HUES64 (cell line): Measurements from ENCODE around the gene SH3PXD2A.

Experiments used
- H3K27ac ChIP-seq: 2 replicates; pipeline ENCODE4 v1.7.0; 2013; ENCODE audit warnings: low read depth, low read length, inconsistent platforms
- H3K27me3 ChIP-seq: 2 replicates; pipeline ENCODE4 v1.6.1; 2013; ENCODE audit warnings: mild to moderate bottlenecking, low read length; ENCODE audit not compliant: insufficient read depth
- H3K36me3 ChIP-seq: 2 replicates; pipeline ENCODE4 v1.6.1; 2013; ENCODE audit warnings: mild to moderate bottlenecking, low read length; ENCODE audit not compliant: insufficient read depth
- H3K4me1 ChIP-seq: 2 replicates; pipeline ENCODE4 v1.6.1; 2013; ENCODE audit warnings: mild to moderate bottlenecking, low read length, moderate library complexity; ENCODE audit not compliant: insufficient read depth
- H3K4me3 ChIP-seq: 2 replicates; pipeline ENCODE4 v1.5.1; 2013; ENCODE audit warnings: mild to moderate bottlenecking, low read length, moderate library complexity
- H3K9ac ChIP-seq: 2 replicates; pipeline ENCODE4 v1.6.1; 2013; ENCODE audit warnings: mild to moderate bottlenecking, low read depth, low read length
- H3K9me3 ChIP-seq: 2 replicates; pipeline ENCODE4 v1.6.1; 2013; ENCODE audit warnings: low read depth, low read length; ENCODE audit not compliant: insufficient read depth
- WGBS: fragments of 150-250, 120-280 bp; methylation state at CpG from one replicate; pipeline ENCODE4 v1.1.7; 2013; ENCODE audit warnings: missing lambda C conversion rate; 5-methylcytosine and 5-hydroxymethylcytosine counted together

SH3PXD2A gene

GRCh38 chr10:103806395-103807187 is 48.8 kb downstream of the SH3PXD2A start:
- no peak overlapping the region for H3K4me3 ChIP-seq
- no peaks in the 10 kb centered on the region; the same call in 1 of the 2 replicates for H3K27me3 ChIP-seq
- 93% methylated on average over 12 of the region's 12 CpGs for WGBS
- peaks cover 16% of the 10 kb centered on the region for H3K4me1 ChIP-seq
- no peak overlapping the region for H3K27ac ChIP-seq
- no peaks in the 10 kb centered on the region for H3K9me3 ChIP-seq
- no peaks in the 10 kb centered on the region for H3K36me3 ChIP-seq
- no peak overlapping the region for H3K9ac ChIP-seq

GRCh38 chr10:103805781-103806180 is 49.6 kb downstream of the SH3PXD2A start:
- Histone ChIP-seq H3K4me3 (no peak overlapping the region), H3K36me3 (no peaks in the 10 kb centered on the region), H3K27ac (no peak overlapping the region), H3K9ac (no peak overlapping the region), H3K27me3 (no peaks in the 10 kb centered on the region; the same call in 1 of the 2 replicates), H3K9me3 (no peaks in the 10 kb centered on the region), H3K4me1 (peaks cover 16% of the 10 kb centered on the region)
- WGBS: 88% methylated on average over 6 of the region's 6 CpGs

- no peaks in the 10 kb centered on the region; the same call in 1 of the 2 replicates for H3K27me3 ChIP-seq
- no peak overlapping the region for H3K27ac ChIP-seq
- no peak overlapping the region for H3K4me3 ChIP-seq
- no peaks in the 10 kb centered on the region for H3K36me3 ChIP-seq
- no peak overlapping the region for H3K9ac ChIP-seq
- 70% methylated on average over 4 of the region's 4 CpGs for WGBS
- H3K4me1 ChIP-seq: peaks cover 16% of the 10 kb centered on the region
- no peaks in the 10 kb centered on the region for H3K9me3 ChIP-seq
Observed at GRCh38 chr10:103804871-103805270, 50.5 kb downstream of the SH3PXD2A start.

GRCh38 chr10:103803941-103804340 is 51.4 kb downstream of the SH3PXD2A start:
- Histone ChIP-seq H3K9ac (no peak overlapping the region), H3K27me3 (no peaks in the 10 kb centered on the region; the same call in 1 of the 2 replicates), H3K4me3 (no peak overlapping the region), H3K9me3 (no peaks in the 10 kb centered on the region), H3K36me3 (no peaks in the 10 kb centered on the region), H3K27ac (no peak overlapping the region), H3K4me1 (peaks cover 16% of the 10 kb centered on the region)
- WGBS: 42% methylated on average over 3 of the region's 3 CpGs

GRCh38 chr10:103802637-103803353 is 52.6 kb downstream of the SH3PXD2A start:
- H3K4me1 ChIP-seq: peaks cover 16% of the 10 kb centered on the region
- H3K27ac ChIP-seq: no peak overlapping the region
- H3K9me3 ChIP-seq: no peaks in the 10 kb centered on the region
- H3K27me3 ChIP-seq: no peaks in the 10 kb centered on the region; the same call in 1 of the 2 replicates
- WGBS: 94% methylated on average over 7 of the region's 7 CpGs
- no peak overlapping the region for H3K9ac ChIP-seq
- H3K4me3 ChIP-seq: no peak overlapping the region
- H3K36me3 ChIP-seq: no peaks in the 10 kb centered on the region

- no peak overlapping the region for H3K27ac ChIP-seq
- peaks cover 16% of the 10 kb centered on the region for H3K4me1 ChIP-seq
- WGBS: 71% methylated on average over 6 of the region's 6 CpGs
- H3K9me3 ChIP-seq: no peaks in the 10 kb centered on the region
- no peaks in the 10 kb centered on the region; the same call in 1 of the 2 replicates for H3K27me3 ChIP-seq
- no peak overlapping the region for H3K9ac ChIP-seq
- no peak overlapping the region for H3K4me3 ChIP-seq
- H3K36me3 ChIP-seq: no peaks in the 10 kb centered on the region
Observed at GRCh38 chr10:103802081-103802480, 53.3 kb downstream of the SH3PXD2A start.

GRCh38 chr10:103800789-103801540 is 54.4 kb downstream of the SH3PXD2A start:
- H3K4me3 ChIP-seq: no peak overlapping the region
- H3K4me1 ChIP-seq: peaks cover 16% of the 10 kb centered on the region
- H3K9ac ChIP-seq: no peak overlapping the region
- H3K27me3 ChIP-seq: no peaks in the 10 kb centered on the region; the same call in 1 of the 2 replicates
- H3K9me3 ChIP-seq: no peaks in the 10 kb centered on the region
- H3K27ac ChIP-seq: no peak overlapping the region
- no peaks in the 10 kb centered on the region for H3K36me3 ChIP-seq
- 83% methylated on average over 10 of the region's 10 CpGs for WGBS

- Histone ChIP-seq H3K36me3 (no peaks in the 10 kb centered on the region), H3K27me3 (no peaks in the 10 kb centered on the region; the same call in 1 of the 2 replicates), H3K27ac (no peak overlapping the region), H3K9ac (no peak overlapping the region), H3K9me3 (no peaks in the 10 kb centered on the region), H3K4me3 (no peak overlapping the region), H3K4me1 (peaks cover 15% of the 10 kb centered on the region)
- WGBS: 96% methylated on average over 3 of the region's 3 CpGs
Observed at GRCh38 chr10:103800089-103800488, 55.3 kb downstream of the SH3PXD2A start.

GRCh38 chr10:103799341-103799740 is 56.0 kb downstream of the SH3PXD2A start:
- Histone ChIP-seq H3K4me3 (no peak overlapping the region), H3K36me3 (no peaks in the 10 kb centered on the region), H3K4me1 (peaks cover 8% of the 10 kb centered on the region), H3K9me3 (no peaks in the 10 kb centered on the region), H3K9ac (no peak overlapping the region), H3K27ac (no peak overlapping the region), H3K27me3 (no peaks in the 10 kb centered on the region; the same call in 1 of the 2 replicates)
- 96% methylated on average over 4 of the region's 4 CpGs for WGBS

GRCh38 chr10:103798511-103798910 is 56.9 kb downstream of the SH3PXD2A start:
- WGBS: 93% methylated on average over 7 of the region's 7 CpGs
- Histone ChIP-seq H3K4me3 (no peak overlapping the region), H3K4me1 (peaks cover 2% of the 10 kb centered on the region; the same call in 1 of the 2 replicates), H3K36me3 (no peaks in the 10 kb centered on the region), H3K9me3 (no peaks in the 10 kb centered on the region), H3K27me3 (no peaks in the 10 kb centered on the region; the same call in 1 of the 2 replicates), H3K9ac (no peak overlapping the region), H3K27ac (no peak overlapping the region)

- no peaks in the 10 kb centered on the region for H3K27me3 ChIP-seq
- H3K9ac ChIP-seq: no peak overlapping the region
- H3K4me3 ChIP-seq: no peak overlapping the region
- H3K4me1 ChIP-seq: no peaks in the 10 kb centered on the region
- H3K9me3 ChIP-seq: no peaks in the 10 kb centered on the region
- no peaks in the 10 kb centered on the region for H3K36me3 ChIP-seq
- no peak overlapping the region for H3K27ac ChIP-seq
- 95% methylated on average over 12 of the region's 12 CpGs for WGBS
Observed at GRCh38 chr10:103797857-103798256, 57.5 kb downstream of the SH3PXD2A start.
